ENCODE data around the gene MRPS10. TPM values are rescaled to one million over a fixed set of nuclear protein-coding genes. Genes with fewer than 3 reads are reported as not detected.

MRPS10 gene
- total RNA-seq, 4 donors from 2014 or later = 27.8 to 38.8 (median 29.3) TPM

- Histone ChIP-seq H3K36me3 (peaks cover 12 to 75% (median 36%) of the 10 kb centered on the region in 4 donors), H3K9me3 (no peaks in the 10 kb centered on the region), H3K27ac (replicated peaks in 1 of 4) (no peak overlapping the region), H3K4me3 (no peak overlapping the region), H3K27me3 (no peaks in the 10 kb centered on the region), H3K4me1 (no peaks in the 10 kb centered on the region)
- WGBS = 98% methylated on average over 11 of the region's 11 CpGs
- TF ChIP-seq POLR2AphosphoS5 (IDR thresholded peaks at IDR 0.05) (no peak), POLR2A (IDR thresholded peaks at IDR 0.05; ENCODE audit: low read depth) (no peak), EP300 (IDR thresholded peaks at IDR 0.05) (no peak), CTCF (IDR thresholded peaks at IDR 0.05) (no peak)
- intact Hi-C loops (cut with DNase I) = no loop called here
- DNase-seq (ENCODE audit: extremely low spot score) = no peak
Observed at GRCh38 chr6:42243046-42243445, 25.4 kb upstream of the MRPS10 start.

- Histone ChIP-seq H3K27me3 (no peaks in the 10 kb centered on the region), H3K27ac (replicated peaks in 1 of 4) (no peak overlapping the region), H3K4me1 (no peaks in the 10 kb centered on the region), H3K36me3 (peaks cover 12 to 86% (median 34%) of the 10 kb centered on the region in 4 donors), H3K9me3 (no peaks in the 10 kb centered on the region), H3K4me3 (no peak overlapping the region)
- 90% methylated on average over 5 of the region's 5 CpGs for WGBS
- TF ChIP-seq POLR2AphosphoS5 (IDR thresholded peaks at IDR 0.05) (no peak), EP300 (IDR thresholded peaks at IDR 0.05) (no peak), POLR2A (IDR thresholded peaks at IDR 0.05; ENCODE audit: low read depth) (no peak), CTCF (IDR thresholded peaks at IDR 0.05) (no peak)
- intact Hi-C loops (cut with DNase I) = no loop called here
- no peak for DNase-seq (ENCODE audit: extremely low spot score)
Observed at GRCh38 chr6:42241915-42242314, 24.3 kb upstream of the MRPS10 start.

GRCh38 chr6:42239736-42240375 lies 22.2 kb upstream of the MRPS10 start:
- TF ChIP-seq CTCF (IDR thresholded peaks at IDR 0.05) (no peak), EP300 (IDR thresholded peaks at IDR 0.05) (no peak), POLR2A (IDR thresholded peaks at IDR 0.05; ENCODE audit: low read depth) (no peak), POLR2AphosphoS5 (IDR thresholded peaks at IDR 0.05) (no peak)
- Histone ChIP-seq H3K27me3 (no peaks in the 10 kb centered on the region), H3K4me1 (no peaks in the 10 kb centered on the region), H3K27ac (replicated peaks in 1 of 4) (no peak overlapping the region), H3K36me3 (peaks cover 20 to 81% (median 40%) of the 10 kb centered on the region in 4 donors), H3K9me3 (no peaks in the 10 kb centered on the region), H3K4me3 (no peak overlapping the region)
- intact Hi-C loops (cut with DNase I) = no loop called here
- WGBS = 82% methylated on average over 7 of the region's 7 CpGs
- no peak for DNase-seq (ENCODE audit: extremely low spot score)

GRCh38 chr6:42239333-42239732 lies 21.7 kb upstream of the MRPS10 start:
- no peaks in the 10 kb centered on the region for H3K27me3 ChIP-seq
- intact Hi-C loops (cut with DNase I) = no loop called here
- no peak for DNase-seq (ENCODE audit: extremely low spot score)
- peaks cover 20 to 77% (median 38%) of the 10 kb centered on the region in 4 donors for H3K36me3 ChIP-seq
- H3K4me1 ChIP-seq = no peaks in the 10 kb centered on the region
- no peaks in the 10 kb centered on the region for H3K9me3 ChIP-seq
- no peak overlapping the region for H3K4me3 ChIP-seq
- WGBS = 93% methylated on average over 5 of the region's 5 CpGs
- no peak overlapping the region for H3K27ac ChIP-seq (replicated peaks in 1 of 4)
- TF ChIP-seq POLR2AphosphoS5 (IDR thresholded peaks at IDR 0.05) (no peak), CTCF (IDR thresholded peaks at IDR 0.05) (no peak)

- H3K27me3 ChIP-seq = no peaks in the 10 kb centered on the region
- intact Hi-C loops (cut with DNase I) = no loop called here
- no peaks in the 10 kb centered on the region for H3K9me3 ChIP-seq
- H3K27ac ChIP-seq (replicated peaks in 1 of 4) = no peak overlapping the region
- H3K4me3 ChIP-seq = no peak overlapping the region
- peaks cover 20 to 75% (median 33%) of the 10 kb centered on the region in 4 donors for H3K36me3 ChIP-seq
- 91% methylated on average over 1 of the region's 1 CpG for WGBS
- no peak for TF ChIP-seq EP300 (IDR thresholded peaks at IDR 0.05)
- TF ChIP-seq POLR2A (IDR thresholded peaks at IDR 0.05; ENCODE audit: low read depth) = no peak
- TF ChIP-seq POLR2AphosphoS5 (IDR thresholded peaks at IDR 0.05) = no peak
- no peak for TF ChIP-seq CTCF (IDR thresholded peaks at IDR 0.05)
- DNase-seq (ENCODE audit: extremely low spot score) = no peak
- no peaks in the 10 kb centered on the region for H3K4me1 ChIP-seq
Observed at GRCh38 chr6:42237857-42238256, 20.2 kb upstream of the MRPS10 start.

All from esophagus muscularis mucosa (tissue), 4 donors.